Gastroesophageal sphincter (tissue), 3 donors: ENCODE measurements around the gene RASGEF1C.
A peak's percentile ranks its signal among the peaks of the same experiment; 100 is the strongest.

Experiments
- EP300 ChIP-seq: sonication (generic); formaldehyde crosslinking; IDR thresholded peaks from one replicate; pipeline ENCODE4 v1.6.1; 2017; ENCODE audit warnings: antibody characterized with exemption, mild to moderate bottlenecking
- POLR2A ChIP-seq, 2 donors: fragments of 450-650 bp; IDR thresholded peaks; one replicate each; pipeline ENCODE4 v1.6.1; 2017; ENCODE audit warnings: antibody characterized with exemption in 2 of 2, mild to moderate bottlenecking in 2 of 2, moderate library complexity in 1 of 2
- POLR2AphosphoS5 ChIP-seq: sonication (generic); formaldehyde crosslinking; IDR thresholded peaks from one replicate; pipeline ENCODE4 v1.6.1; 2017; ENCODE audit warnings: antibody characterized with exemption
- TF ChIP-seq, protein P1 (sequence below), 4 experiments: fragments of 200-600 bp in 2 of 4; fragments of 450-650 bp in 2 of 4; sonication (generic) in 1 of 4; IDR thresholded peaks; one replicate each; pipeline ENCODE4 v1.5.1; 2017 to 2019; ENCODE audit warnings: antibody characterized with exemption in 4 of 4, mild to moderate bottlenecking in 2 of 4, moderate library complexity in 2 of 4

DNA sequence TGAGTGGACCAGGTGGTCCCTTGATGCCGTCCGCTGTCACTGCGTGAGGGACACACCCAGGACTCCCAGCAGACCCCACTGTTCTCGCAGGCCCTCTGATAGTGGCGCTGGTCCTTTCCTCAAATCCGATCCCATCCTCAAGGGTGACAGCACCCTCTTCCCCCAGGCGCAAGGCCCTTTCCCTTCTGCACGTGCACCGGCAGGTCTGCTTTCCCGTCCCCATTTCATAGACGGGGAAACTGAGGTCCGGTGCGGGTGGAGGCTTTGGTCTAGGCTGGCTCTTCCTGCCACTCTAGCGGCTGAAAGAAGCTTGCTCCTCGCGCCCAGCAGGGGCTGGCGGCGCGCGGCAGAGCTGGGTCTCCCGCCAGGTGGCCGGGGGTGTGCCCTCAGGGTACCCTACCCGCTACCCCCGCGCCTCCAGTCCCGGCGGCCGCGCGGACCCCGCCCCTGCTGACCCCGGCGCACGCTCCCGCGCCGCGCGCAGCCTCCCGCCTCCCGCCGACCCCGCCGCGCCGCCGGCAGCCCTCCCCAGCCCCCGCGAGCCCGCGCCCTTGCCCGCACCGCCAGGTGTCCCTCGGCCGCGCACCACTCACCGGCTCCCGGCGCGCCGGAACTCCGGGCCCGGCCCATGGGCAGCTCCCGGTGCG, 453 bp downstream of the RASGEF1C start:
- TF ChIP-seq POLR2A (IDR thresholded peaks at IDR 0.05) (no peak), POLR2AphosphoS5 (no peak), EP300 (no peak)
- TF ChIP-seq, protein P1, sequence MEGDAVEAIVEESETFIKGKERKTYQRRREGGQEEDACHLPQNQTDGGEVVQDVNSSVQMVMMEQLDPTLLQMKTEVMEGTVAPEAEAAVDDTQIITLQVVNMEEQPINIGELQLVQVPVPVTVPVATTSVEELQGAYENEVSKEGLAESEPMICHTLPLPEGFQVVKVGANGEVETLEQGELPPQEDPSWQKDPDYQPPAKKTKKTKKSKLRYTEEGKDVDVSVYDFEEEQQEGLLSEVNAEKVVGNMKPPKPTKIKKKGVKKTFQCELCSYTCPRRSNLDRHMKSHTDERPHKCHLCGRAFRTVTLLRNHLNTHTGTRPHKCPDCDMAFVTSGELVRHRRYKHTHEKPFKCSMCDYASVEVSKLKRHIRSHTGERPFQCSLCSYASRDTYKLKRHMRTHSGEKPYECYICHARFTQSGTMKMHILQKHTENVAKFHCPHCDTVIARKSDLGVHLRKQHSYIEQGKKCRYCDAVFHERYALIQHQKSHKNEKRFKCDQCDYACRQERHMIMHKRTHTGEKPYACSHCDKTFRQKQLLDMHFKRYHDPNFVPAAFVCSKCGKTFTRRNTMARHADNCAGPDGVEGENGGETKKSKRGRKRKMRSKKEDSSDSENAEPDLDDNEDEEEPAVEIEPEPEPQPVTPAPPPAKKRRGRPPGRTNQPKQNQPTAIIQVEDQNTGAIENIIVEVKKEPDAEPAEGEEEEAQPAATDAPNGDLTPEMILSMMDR (IDR thresholded peaks at IDR 0.05): peak in 1 of 4 experiments; percentile 15
